Spleen (tissue), 11 donors: ENCODE data around the gene TRHDE. TPM values are rescaled to one million over a fixed set of nuclear protein-coding genes. Genes with fewer than 3 reads are reported as not detected.

Experiments
- DNase-seq: peaks from one replicate; pipeline ENCODE4 v3.0.0-alpha.2; 2020
- H3K27ac ChIP-seq, 8 donors: fragments of 200-600 bp; sonication (generic) in 7 of 8; 1 replicate in 4 of 8; 2 replicates in 4 of 8; pipeline versions ENCODE4 v1.5.0 to v1.8.0; 2016 to 2021; ENCODE audit warnings: inconsistent platforms in 4 of 8, mild to moderate bottlenecking in 4 of 8, moderate library complexity in 1 of 8
- H3K27me3 ChIP-seq, 7 donors: fragments of 200-600 bp; sonication (generic) in 6 of 7; replicated peaks in 1 of 7; 1 replicate in 4 of 7; 2 replicates in 3 of 7; pipeline versions ENCODE4 v1.5.0 to v1.8.0; 2016 to 2021; ENCODE audit warnings: inconsistent platforms in 3 of 7, mild to moderate bottlenecking in 1 of 7
- H3K36me3 ChIP-seq, 6 donors: fragments of 200-600 bp; sonication (generic) in 5 of 6; 1 replicate in 4 of 6; 2 replicates in 2 of 6; pipeline versions ENCODE4 v1.5.0 to v1.8.0; 2016 to 2021; ENCODE audit warnings: inconsistent platforms in 2 of 6
- H3K4me1 ChIP-seq, 6 donors: fragments of 200-600 bp; sonication (generic) in 5 of 6; 1 replicate in 3 of 6; 2 replicates in 3 of 6; pipeline versions ENCODE4 v1.5.0 to v1.8.0; 2016 to 2021; ENCODE audit warnings: inconsistent platforms in 3 of 6
- H3K4me3 ChIP-seq, 8 donors: fragments of 200-600 bp; sonication (generic) in 7 of 8; 1 replicate in 4 of 8; 2 replicates in 4 of 8; pipeline versions ENCODE4 v1.5.0 to v1.8.0; 2016 to 2021; ENCODE audit warnings: inconsistent platforms in 4 of 8, mild to moderate bottlenecking in 4 of 8, moderate library complexity in 2 of 8
- H3K9me3 ChIP-seq, 8 donors: fragments of 200-600 bp; sonication (generic) in 7 of 8; 1 replicate in 4 of 8; 2 replicates in 4 of 8; pipeline versions ENCODE4 v1.5.0 to v1.8.0; 2016 to 2021; ENCODE audit warnings: inconsistent platforms in 4 of 8
- POLR2A ChIP-seq, 3 donors: fragments of 450-650 bp; IDR thresholded peaks; one replicate each; pipeline ENCODE4 v1.5.1; 2017; ENCODE audit warnings: antibody characterized with exemption in 3 of 3, mild to moderate bottlenecking in 1 of 3
- POLR2AphosphoS5 ChIP-seq, 3 donors: sonication (generic); formaldehyde crosslinking; IDR thresholded peaks; one replicate each; pipeline ENCODE4 v1.5.1; 2017; ENCODE audit warnings: antibody characterized with exemption in 3 of 3
- WGBS, 5 donors: extraction: QIAGEN DNeasy Blood & Tissue Kit in 3 of 5; methylation state at CpG; one replicate each; pipeline versions ENCODE4 v1.1.5 to v1.1.7; 2013 to 2018; 5-methylcytosine and 5-hydroxymethylcytosine counted together
- intact Hi-C: fragments of 100-400 bp; cut with DNase I; formaldehyde crosslinking; loops from one replicate; pipeline ENCODE4 v1.15.0; 2023; ENCODE audit warnings: low total_unique reads
- polyA plus RNA-seq, 3 donors: library from polyadenylated mRNA; stranded (reverse); fragments of 200-250 nt; gene quantifications; one replicate each; pipeline ENCODE4 v1.2.1, GENCODE V29; 2013
- total RNA-seq, 7 donors: library from RNA; depleted of rRNA in 3 of 7; stranded (reverse); fragments of >200 nt in 3 of 7; fragmentation: NEBNext Ultra II Directional in 4 of 7; extraction: Animal tissue kit (Norgen Biotek cat#: 25700) in 4 of 7; gene quantifications; one replicate each; pipeline versions ENCODE4 v1.1.0 to v1.2.1, GENCODE V29; 2016 to 2021
- TF ChIP-seq, protein P1 (sequence below), 11 experiments: fragments of 200-600 bp in 7 of 11; fragments of 450-650 bp in 4 of 11; sonication (generic) in 4 of 11; IDR thresholded peaks in 8 of 11; conservative IDR thresholded peaks in 3 of 11; 1 replicate in 7 of 11; 2 replicates in 4 of 11; pipeline versions ENCODE4 v1.4.0 to v1.8.0; 2016 to 2021; ENCODE audit warnings: antibody characterized with exemption in 11 of 11, inconsistent platforms in 4 of 11, mild to moderate bottlenecking in 1 of 11
- donor health status: healthy with polysubstance abuse.
- donor health status: DM: no; HTN: no; CAD: no; lungs with moderate emphysema.
- donor health status: DM: no; HTN: no; CAD: no.
- donor health status: Bipolar disorder and iron deficiency.
- donor health status: healthy.
- donor health status: DM: no; HTN: no; CAD: no.
- donor health status: DM: yes; HTN: yes; CAD: no.

The TRHDE gene
- total and polyA plus RNA-seq, 10 donors: 0.26 to 32.7 (median 16.3) TPM

DNA sequence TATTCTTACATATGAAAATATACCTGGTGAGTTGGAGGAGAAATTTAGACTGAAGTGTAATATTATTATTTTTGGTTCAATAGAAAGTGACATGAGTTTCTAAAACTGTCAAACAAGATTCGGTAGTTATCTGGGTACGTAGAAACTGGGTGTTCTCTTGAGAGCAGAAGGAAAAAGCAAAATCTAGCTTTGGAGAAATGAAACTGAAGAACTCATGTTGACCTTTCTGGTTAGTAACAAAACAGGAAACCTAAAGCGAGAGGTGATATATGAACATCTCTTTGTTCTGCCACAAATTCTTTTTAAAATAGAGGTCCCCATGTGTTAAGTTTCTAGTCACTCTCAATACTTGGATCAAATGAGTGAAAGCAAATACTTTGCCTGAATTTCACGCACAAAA lies 401.7 kb downstream of the TRHDE start:
- no peak overlapping the region for H3K4me3 ChIP-seq
- WGBS, 5 donors: 43 to 57% (median 50%) methylated on average over 4 of the region's 4 CpGs
- no peaks in the 10 kb centered on the region for H3K36me3 ChIP-seq
- H3K27me3 ChIP-seq: no peaks in the 10 kb centered on the region
- intact Hi-C loops: no loop called here
- TF ChIP-seq, protein P1, sequence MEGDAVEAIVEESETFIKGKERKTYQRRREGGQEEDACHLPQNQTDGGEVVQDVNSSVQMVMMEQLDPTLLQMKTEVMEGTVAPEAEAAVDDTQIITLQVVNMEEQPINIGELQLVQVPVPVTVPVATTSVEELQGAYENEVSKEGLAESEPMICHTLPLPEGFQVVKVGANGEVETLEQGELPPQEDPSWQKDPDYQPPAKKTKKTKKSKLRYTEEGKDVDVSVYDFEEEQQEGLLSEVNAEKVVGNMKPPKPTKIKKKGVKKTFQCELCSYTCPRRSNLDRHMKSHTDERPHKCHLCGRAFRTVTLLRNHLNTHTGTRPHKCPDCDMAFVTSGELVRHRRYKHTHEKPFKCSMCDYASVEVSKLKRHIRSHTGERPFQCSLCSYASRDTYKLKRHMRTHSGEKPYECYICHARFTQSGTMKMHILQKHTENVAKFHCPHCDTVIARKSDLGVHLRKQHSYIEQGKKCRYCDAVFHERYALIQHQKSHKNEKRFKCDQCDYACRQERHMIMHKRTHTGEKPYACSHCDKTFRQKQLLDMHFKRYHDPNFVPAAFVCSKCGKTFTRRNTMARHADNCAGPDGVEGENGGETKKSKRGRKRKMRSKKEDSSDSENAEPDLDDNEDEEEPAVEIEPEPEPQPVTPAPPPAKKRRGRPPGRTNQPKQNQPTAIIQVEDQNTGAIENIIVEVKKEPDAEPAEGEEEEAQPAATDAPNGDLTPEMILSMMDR (IDR thresholded peaks at IDR 0.05 in 8 of 11, conservative IDR thresholded peaks at IDR 0.05 in 3 of 11): no peak
- no peak for TF ChIP-seq POLR2A (IDR thresholded peaks at IDR 0.05)
- no peak for TF ChIP-seq POLR2AphosphoS5 (IDR thresholded peaks at IDR 0.05)
- no peaks in the 10 kb centered on the region for H3K9me3 ChIP-seq
- DNase-seq: no peak
- H3K27ac ChIP-seq: peak overlapping the region in 3 of 8 donors; percentile 11 to 27 (median 22)
- no peaks in the 10 kb centered on the region for H3K4me1 ChIP-seq

DNA sequence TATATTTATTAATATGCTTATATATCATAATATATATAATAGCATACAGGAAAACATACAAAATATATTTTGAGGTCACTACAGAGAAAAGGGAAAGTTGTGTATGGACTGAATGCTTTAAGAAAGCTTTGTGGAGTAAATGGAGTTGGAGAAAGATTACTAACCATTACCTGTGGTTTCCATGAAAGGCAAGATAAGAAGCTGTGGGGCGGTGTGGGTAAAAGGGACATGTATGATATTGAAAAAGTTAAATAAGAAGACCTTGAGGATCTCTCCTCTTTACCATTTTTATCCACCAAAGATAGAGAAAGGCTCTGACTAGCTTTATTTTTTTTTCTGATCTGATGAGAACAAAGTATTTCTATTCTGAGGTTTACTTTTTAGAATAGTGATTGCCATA lies 404.4 kb downstream of the TRHDE start:
- intact Hi-C loops: no loop called here

DNA sequence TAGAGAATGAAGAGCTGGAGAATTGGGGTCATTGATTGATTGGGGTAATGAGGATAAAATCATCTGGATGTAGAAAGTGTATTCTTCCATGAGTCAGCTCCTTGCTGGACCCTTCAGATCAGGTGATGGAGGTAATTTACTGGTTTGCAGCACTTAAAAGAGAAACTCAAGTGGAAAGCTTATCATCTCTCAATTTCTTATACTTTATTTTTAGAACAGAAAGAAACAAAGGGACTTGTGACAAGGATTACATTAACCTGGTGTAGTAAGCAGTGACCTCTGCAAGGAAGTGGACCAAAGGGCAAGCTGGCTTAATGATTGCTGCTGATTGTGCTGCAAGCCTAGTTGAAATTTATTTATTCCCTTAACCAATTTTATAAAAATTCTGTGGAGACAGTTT lies 405.0 kb downstream of the TRHDE start:
- Histone ChIP-seq H3K4me1 (no peaks in the 10 kb centered on the region), H3K27ac (no peak overlapping the region), H3K4me3 (no peak overlapping the region), H3K9me3 (no peaks in the 10 kb centered on the region), H3K27me3 (no peaks in the 10 kb centered on the region), H3K36me3 (no peaks in the 10 kb centered on the region)
- TF ChIP-seq, protein P1 (IDR thresholded peaks at IDR 0.05 in 8 of 11, conservative IDR thresholded peaks at IDR 0.05 in 3 of 11): no peak
- TF ChIP-seq POLR2AphosphoS5 (IDR thresholded peaks at IDR 0.05): no peak
- DNase-seq: no peak
- intact Hi-C loops: no loop called here

More for the DNA sequence above, 404.4 kb downstream of the TRHDE start:
- Histone ChIP-seq H3K4me3 (no peak overlapping the region), H3K36me3 (no peaks in the 10 kb centered on the region), H3K27me3 (no peaks in the 10 kb centered on the region), H3K27ac (no peak overlapping the region), H3K9me3 (no peaks in the 10 kb centered on the region), H3K4me1 (no peaks in the 10 kb centered on the region)
- TF ChIP-seq POLR2A (IDR thresholded peaks at IDR 0.05): no peak
- no peak for TF ChIP-seq POLR2AphosphoS5 (IDR thresholded peaks at IDR 0.05)
- TF ChIP-seq, protein P1 (IDR thresholded peaks at IDR 0.05 in 8 of 11, conservative IDR thresholded peaks at IDR 0.05 in 3 of 11): no peak
- no peak for DNase-seq
- WGBS, 5 donors: 69 to 81% (median 73%) methylated on average over 1 of the region's 1 CpG

DNA sequence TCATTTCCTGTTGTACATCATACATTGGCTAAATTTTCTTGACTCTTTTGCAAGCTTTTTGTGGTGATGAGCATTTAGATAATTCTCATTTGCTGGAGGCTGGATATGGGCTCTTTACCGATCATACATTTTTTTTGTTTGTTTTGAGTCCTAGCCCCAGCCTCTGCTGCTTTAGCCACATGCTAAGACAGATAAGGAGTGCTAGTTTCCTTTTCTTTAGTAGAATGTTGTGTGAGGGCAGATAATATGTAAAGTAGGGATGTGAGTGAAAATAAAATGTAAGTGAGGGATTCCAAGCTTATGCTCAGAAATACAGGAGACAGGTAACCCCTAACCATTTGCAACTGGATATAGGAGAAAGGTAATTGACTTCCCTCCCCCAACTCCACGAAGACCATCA lies 405.7 kb downstream of the TRHDE start:
- intact Hi-C loops: no loop called here
- whole genome bisulfite sequencing, 5 donors: 28 to 58% (median 36%) methylated on average over 2 of the region's 2 CpGs
- no peak for DNase-seq
- H3K27ac ChIP-seq: no peak overlapping the region
- no peak overlapping the region for H3K4me3 ChIP-seq
- H3K27me3 ChIP-seq: no peaks in the 10 kb centered on the region
- no peaks in the 10 kb centered on the region for H3K9me3 ChIP-seq
- TF ChIP-seq POLR2A (IDR thresholded peaks at IDR 0.05) (no peak), POLR2AphosphoS5 (IDR thresholded peaks at IDR 0.05) (no peak)
- TF ChIP-seq, protein P1 (IDR thresholded peaks at IDR 0.05 in 8 of 11, conservative IDR thresholded peaks at IDR 0.05 in 3 of 11): no peak
- H3K36me3 ChIP-seq: no peaks in the 10 kb centered on the region
- no peaks in the 10 kb centered on the region for H3K4me1 ChIP-seq
